GM12891 (cell line): ENCODE results near the gene FUZ.

Experiments
- PAX5 ChIP-seq: IDR thresholded peaks from 2 replicates; pipeline ENCODE4 v1.6.1; 2011; ENCODE audit warnings: low read length, moderate library complexity, mild to moderate bottlenecking; ENCODE audit not compliant: insufficient read depth, severe bottlenecking
- POLR2A ChIP-seq: IDR thresholded peaks from 2 replicates; pipeline ENCODE4 v1.6.1; 2011; ENCODE audit warnings: low read depth, low read length, control low read depth
- POLR2AphosphoS5 ChIP-seq: IDR thresholded peaks from 2 replicates; pipeline ENCODE4 v1.6.1; 2011; ENCODE audit warnings: low read depth, low read length, control low read depth
- POU2F2 ChIP-seq: IDR thresholded peaks from 2 replicates; pipeline ENCODE4 v1.6.1; 2011; ENCODE audit warnings: low read depth, mild to moderate bottlenecking, control low read depth, low read length, moderate library complexity
- SPI1 ChIP-seq: IDR thresholded peaks from 2 replicates; pipeline ENCODE4 v1.6.1; 2011; ENCODE audit warnings: low read depth, low read length, control low read depth
- TAF1 ChIP-seq: IDR thresholded peaks from 2 replicates; pipeline ENCODE4 v1.6.1; 2011; ENCODE audit warnings: low read depth, low read length, control low read depth

DNA sequence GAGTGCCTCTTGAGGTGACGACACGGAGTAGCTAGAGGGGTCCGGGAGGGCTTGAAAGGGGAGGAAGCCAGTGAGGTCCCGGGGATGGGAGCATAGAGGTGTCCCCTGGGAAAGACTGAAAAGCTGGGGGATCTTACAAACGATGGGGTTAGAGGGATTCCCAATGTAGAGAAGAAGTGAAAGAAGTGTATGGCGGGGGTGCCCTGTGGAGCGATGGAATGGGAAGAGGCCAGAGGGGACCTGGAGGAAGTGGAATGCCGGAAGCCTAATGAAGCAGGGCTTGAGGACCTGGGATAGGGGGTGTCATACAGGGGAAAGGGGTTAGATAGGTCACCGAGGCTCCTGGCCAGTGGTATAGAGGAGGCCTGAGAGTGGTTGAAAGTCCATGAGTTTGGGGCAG is 45.7 kb downstream of the FUZ start:
- TF ChIP-seq POLR2AphosphoS5 (no peak), POLR2A (no peak), SPI1 (no peak), TAF1 (no peak), POU2F2 (no peak), PAX5 (no peak)
